Islet precursor cell (in vitro differentiated cells): ENCODE measurements around the gene AZIN2.

ENCODE experiments used
- DNase-seq: peaks from one replicate; pipeline ENCODE4 v3.0.0-alpha.2; 2018

Gene AZIN2

GRCh38 chr1:33157131-33157530, 76.2 kb downstream of the AZIN2 start:
- no peak for DNase-seq

- DNase-seq, result no peak
These were observed 77.4 kb downstream of the AZIN2 start for GRCh38 chr1:33158366-33158765.

- no peak for DNase-seq
These were observed 78.6 kb downstream of the AZIN2 start for GRCh38 chr1:33159577-33159976.

GRCh38 chr1:33161061-33161681, 80.2 kb downstream of the AZIN2 start:
- DNase-seq, result no peak

- DNase-seq, result no peak
These were observed 81.2 kb downstream of the AZIN2 start for GRCh38 chr1:33162141-33162540.

GRCh38 chr1:33163621-33164519, 82.9 kb downstream of the AZIN2 start:
- peak; percentile 83 for DNase-seq

GRCh38 chr1:33165209-33165608, 84.3 kb downstream of the AZIN2 start:
- DNase-seq, result peak; percentile 75

- no peak for DNase-seq
These were observed 84.9 kb downstream of the AZIN2 start for GRCh38 chr1:33165809-33166208.

GRCh38 chr1:33167650-33168447, 86.9 kb downstream of the AZIN2 start:
- DNase-seq, result no peak

- DNase-seq, result peak; percentile 73
These were observed 87.8 kb downstream of the AZIN2 start for GRCh38 chr1:33168556-33169289.

- DNase-seq, result no peak
These were observed 88.5 kb downstream of the AZIN2 start for GRCh38 chr1:33169290-33170055.
